GM23248 (cell line): ENCODE data around the gene ADAMTSL1. TPM values are rescaled to one million over a fixed set of nuclear protein-coding genes. Genes with fewer than 3 reads are reported as not detected.

Experiments used
- DNase-seq: peaks from one replicate; pipeline ENCODE4 v3.0.0-alpha.2; 2015
- H2AFZ ChIP-seq: fragments of 200-600 bp; sonication (generic); 2 replicates; pipeline ENCODE4 v1.6.1; 2016; ENCODE audit warnings: antibody characterized with exemption
- H3F3A ChIP-seq: fragments of 200-600 bp; sonication (generic); 2 replicates; pipeline ENCODE4 v1.6.1; 2016; ENCODE audit warnings: mild to moderate bottlenecking, antibody characterized with exemption, mixed run types; ENCODE audit not compliant: insufficient read depth
- H3K27ac ChIP-seq: fragments of 200-600 bp; sonication (generic); 2 replicates; pipeline ENCODE4 v1.5.1; 2016; ENCODE audit warnings: mild to moderate bottlenecking
- H3K27me3 ChIP-seq: fragments of 200-600 bp; sonication (generic); replicated peaks from 2 replicates; pipeline ENCODE4 v1.6.1; 2016; ENCODE audit warnings: mild to moderate bottlenecking; ENCODE audit not compliant: insufficient read depth
- H3K36me3 ChIP-seq: fragments of 200-600 bp; sonication (generic); 2 replicates; pipeline ENCODE4 v1.6.1; 2016; ENCODE audit warnings: low read depth, mild to moderate bottlenecking
- H3K4me1 ChIP-seq: fragments of 200-600 bp; sonication (generic); 2 replicates; pipeline ENCODE4 v1.6.1; 2016; ENCODE audit warnings: mild to moderate bottlenecking; ENCODE audit not compliant: insufficient read depth
- H3K4me2 ChIP-seq: fragments of 200-600 bp; sonication (generic); one replicate; pipeline ENCODE4 v1.6.1; 2016; ENCODE audit warnings: mild to moderate bottlenecking; ENCODE audit not compliant: unreplicated experiment
- H3K4me3 ChIP-seq: fragments of 200-600 bp; sonication (generic); 2 replicates; pipeline ENCODE4 v1.5.1; 2016; ENCODE audit warnings: mild to moderate bottlenecking
- H3K79me2 ChIP-seq: fragments of 200-600 bp; sonication (generic); 2 replicates; pipeline ENCODE4 v1.6.1; 2016; ENCODE audit warnings: mild to moderate bottlenecking; ENCODE audit not compliant: insufficient read depth
- H3K9ac ChIP-seq: fragments of 200-600 bp; sonication (generic); 2 replicates; pipeline ENCODE4 v1.6.1; 2016; ENCODE audit warnings: mild to moderate bottlenecking
- H3K9me2 ChIP-seq: fragments of 200-600 bp; sonication (generic); 2 replicates; pipeline ENCODE4 v1.6.1; 2016; ENCODE audit warnings: mixed run types, mild to moderate bottlenecking, moderate library complexity; ENCODE audit not compliant: insufficient read depth
- H3K9me3 ChIP-seq: fragments of 200-600 bp; sonication (generic); one replicate; pipeline ENCODE4 v1.6.1; 2017; ENCODE audit warnings: low read depth
- H4K20me1 ChIP-seq: fragments of 200-600 bp; sonication (generic); 2 replicates; pipeline ENCODE4 v1.6.0; 2016; ENCODE audit not compliant: insufficient read depth
- EZH2 ChIP-seq: fragments of 200-600 bp; sonication (generic); IDR thresholded peaks from 2 replicates; pipeline ENCODE4 v1.6.1; 2018; ENCODE audit warnings: antibody characterized with exemption, mild to moderate bottlenecking; ENCODE audit not compliant: insufficient read depth, poor library complexity, severe bottlenecking
- EZH2phosphoT487 ChIP-seq: fragments of 200-600 bp; sonication (generic); IDR thresholded peaks from 2 replicates; pipeline ENCODE4 v1.6.1; 2018; ENCODE audit warnings: antibody characterized with exemption, moderate library complexity, mild to moderate bottlenecking, low read depth; ENCODE audit not compliant: insufficient read depth
- WGBS, 2 experiments: methylation state at CpG; one replicate each; pipeline ENCODE4 v1.1.6; 2015 to 2017; ENCODE audit warnings: low lambda C conversion rate in 2 of 2, low coverage in 1 of 2; ENCODE audit errors: missing lambda C conversion rate in 2 of 2; 5-methylcytosine and 5-hydroxymethylcytosine counted together
- in situ Hi-C: fragments of 300-500 bp; cut with MboI; formaldehyde crosslinking; loops from 2 replicates; pipeline ENCODE4 v1.15.0; 2020
- polyA plus RNA-seq: library from polyadenylated mRNA; unstranded; fragments of >200 nt; fragmentation: Nextera tagmentation; extraction: Ambion mirVana; gene quantifications from 2 replicates; pipeline ENCODE4 v1.2.1, GENCODE V29; 2016
- total RNA-seq: library from RNA; depleted of rRNA; stranded (reverse); fragments of >200 nt; shearing (Covaris generic); gene quantifications from 2 replicates; pipeline ENCODE4 v1.2.3, GENCODE V29; 2014

The ADAMTSL1 gene
- total and polyA plus RNA-seq, 2 experiments from 2014 or later: 77.0 to 273 TPM

- H3K4me1 ChIP-seq: peaks cover 10% of the 10 kb centered on the region
- no peaks in the 10 kb centered on the region for H3K9me3 ChIP-seq
- no peaks in the 10 kb centered on the region for H3K79me2 ChIP-seq
- TF ChIP-seq EZH2phosphoT487 (no peak), EZH2 (no peak)
- H2AFZ ChIP-seq: no peak overlapping the region
- peaks cover 46% of the 10 kb centered on the region for H3F3A ChIP-seq
- H3K4me2 ChIP-seq: no peak overlapping the region
- H3K9ac ChIP-seq: no peak overlapping the region
- H4K20me1 ChIP-seq: no peaks in the 10 kb centered on the region
- H3K4me3 ChIP-seq: no peak overlapping the region
- peaks cover 15% of the 10 kb centered on the region for H3K36me3 ChIP-seq
- no peaks in the 10 kb centered on the region for H3K27me3 ChIP-seq
- DNase-seq: no peak
- in situ Hi-C loops: no loop called here
- WGBS, 2 experiments: 70 to 71% methylated on average over 6 of the region's 6 CpGs
- no peaks in the 10 kb centered on the region for H3K9me2 ChIP-seq
- H3K27ac ChIP-seq: no peak overlapping the region
Measured at GRCh38 chr9:18910916-18911315, 437.0 kb downstream of the ADAMTSL1 start.

DNA sequence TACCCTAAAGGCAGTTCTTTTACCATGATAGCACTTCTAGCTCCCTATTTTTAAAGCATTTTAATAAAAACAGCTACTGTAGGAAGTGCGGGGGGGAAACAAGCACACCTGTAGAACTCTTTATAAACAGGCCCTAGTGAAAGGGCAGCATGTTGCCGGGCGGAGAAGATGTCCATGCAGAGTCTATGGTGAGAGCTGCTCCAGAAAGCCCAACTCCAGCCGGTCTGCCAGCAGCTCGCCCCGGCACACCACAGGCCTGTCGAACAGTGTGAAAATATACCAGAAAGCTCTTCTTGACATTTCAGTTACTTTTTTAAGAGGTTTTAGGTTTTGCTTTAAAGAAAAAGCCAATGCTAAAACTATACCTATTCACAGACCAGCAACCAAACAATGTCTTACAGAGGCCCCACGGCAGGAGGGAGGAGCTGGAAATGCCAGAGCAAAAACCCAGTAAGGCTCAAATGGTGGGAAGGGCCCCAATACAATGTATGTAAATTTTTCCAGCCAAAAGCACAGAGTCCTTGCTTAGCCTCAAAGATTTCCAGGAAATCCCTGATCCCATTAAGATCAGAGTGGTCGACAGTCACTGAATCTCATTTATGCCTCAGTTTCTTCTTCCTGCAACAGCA is 437.9 kb downstream of the ADAMTSL1 start:
- Histone ChIP-seq H3K9me2 (no peaks in the 10 kb centered on the region), H3K4me3 (no peak overlapping the region), H3K4me2 (no peak overlapping the region), H2AFZ (no peak overlapping the region), H3K9ac (no peak overlapping the region), H3K79me2 (no peaks in the 10 kb centered on the region), H3K36me3 (peaks cover 15% of the 10 kb centered on the region), H3K4me1 (peaks cover 6% of the 10 kb centered on the region), H3K9me3 (no peaks in the 10 kb centered on the region), H3K27me3 (no peaks in the 10 kb centered on the region), H3F3A (peaks cover 42% of the 10 kb centered on the region), H4K20me1 (no peaks in the 10 kb centered on the region), H3K27ac (no peak overlapping the region)
- in situ Hi-C loops: no loop called here
- no peak for TF ChIP-seq EZH2
- TF ChIP-seq EZH2phosphoT487: no peak
- no peak for DNase-seq
- 94 to 99% methylated on average over 9 of the region's 9 CpGs for WGBS, 2 experiments

GRCh38 chr9:18920141-18921084 is 446.5 kb downstream of the ADAMTSL1 start:
- Histone ChIP-seq H3F3A (0 out of 2 replicates have a peak, but pooled peaks cover 6% of the 10 kb centered on the region), H3K79me2 (no peaks in the 10 kb centered on the region), H3K27ac (no peak overlapping the region), H3K27me3 (no peaks in the 10 kb centered on the region), H3K9me2 (no peaks in the 10 kb centered on the region), H3K4me3 (no peak overlapping the region), H4K20me1 (no peaks in the 10 kb centered on the region), H2AFZ (no peak overlapping the region), H3K4me1 (peaks cover 26% of the 10 kb centered on the region), H3K9ac (no peak overlapping the region), H3K9me3 (no peaks in the 10 kb centered on the region), H3K4me2 (peak overlapping the region; percentile 32), H3K36me3 (no peaks in the 10 kb centered on the region)
- in situ Hi-C loops: no loop called here
- 41 to 44% methylated on average over 4 of the region's 4 CpGs for WGBS, 2 experiments
- DNase-seq: peak; percentile 23
- TF ChIP-seq EZH2 (no peak), EZH2phosphoT487 (no peak)

DNA sequence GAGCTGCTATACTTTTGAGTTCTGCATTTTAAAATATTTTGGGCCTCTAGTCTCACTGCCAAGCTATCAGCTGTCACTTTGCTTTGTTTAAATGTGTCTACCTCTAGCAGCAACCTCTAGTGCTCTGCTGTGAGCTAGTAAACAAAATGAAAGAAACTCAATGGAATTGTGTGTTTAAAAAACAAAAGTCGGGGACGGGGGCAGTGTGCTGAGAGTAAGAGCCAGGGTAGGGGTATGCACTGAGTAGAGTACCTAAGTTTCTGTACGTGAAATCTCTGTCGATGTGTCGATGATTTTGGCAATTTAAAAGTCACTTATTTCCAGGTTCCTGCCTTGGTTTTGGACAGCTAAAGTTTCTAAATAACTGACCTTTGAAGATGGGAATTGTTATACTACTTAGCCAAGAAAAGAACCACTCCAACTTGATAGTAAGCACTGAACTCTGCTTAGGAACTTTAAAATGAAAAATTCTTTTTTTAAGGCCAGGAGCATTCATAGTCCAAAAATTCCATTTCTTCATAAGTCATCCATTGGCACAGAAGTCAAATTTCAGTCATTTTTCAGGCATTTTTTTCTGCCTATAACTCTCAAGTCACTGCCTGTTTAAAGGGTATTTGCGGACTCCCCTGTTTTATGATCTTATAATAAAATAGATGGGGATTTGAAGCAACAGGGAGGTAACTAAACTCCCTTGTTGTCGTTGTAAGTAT is 447.6 kb downstream of the ADAMTSL1 start:
- H3K9ac ChIP-seq: no peak overlapping the region
- H4K20me1 ChIP-seq: no peaks in the 10 kb centered on the region
- no peak overlapping the region for H3K4me3 ChIP-seq
- no peak overlapping the region for H3K27ac ChIP-seq
- H3K4me2 ChIP-seq: peak overlapping the region; percentile 62
- no peaks in the 10 kb centered on the region for H3K9me2 ChIP-seq
- in situ Hi-C loops: no loop called here
- no peaks in the 10 kb centered on the region for H3K9me3 ChIP-seq
- WGBS, 2 experiments: 31 to 40% methylated on average over 7 of the region's 7 CpGs
- H3F3A ChIP-seq: 0 out of 2 replicates have a peak, but pooled peaks cover 6% of the 10 kb centered on the region
- TF ChIP-seq EZH2 (no peak), EZH2phosphoT487 (no peak)
- peaks cover 26% of the 10 kb centered on the region for H3K4me1 ChIP-seq
- H3K79me2 ChIP-seq: no peaks in the 10 kb centered on the region
- H3K27me3 ChIP-seq: no peaks in the 10 kb centered on the region
- DNase-seq: peak; percentile 56
- no peaks in the 10 kb centered on the region for H3K36me3 ChIP-seq
- H2AFZ ChIP-seq: peak overlapping the region; percentile 66
